DOHH2 (cell line): ENCODE results near the gene SUMO1.

Experiments
- EZH2phosphoT487 ChIP-seq: fragments of 200-600 bp; sonication (generic); IDR thresholded peaks from 2 replicates; pipeline ENCODE4 v1.6.1; 2017; ENCODE audit warnings: borderline replicate concordance, mild to moderate bottlenecking, antibody characterized with exemption, low read length, moderate library complexity, mixed read lengths
- TF ChIP-seq, protein P1 (sequence below): fragments of 200-600 bp; sonication (generic); IDR thresholded peaks from one replicate; pipeline ENCODE4 v1.5.1; 2014; ENCODE audit warnings: antibody characterized with exemption, mild to moderate bottlenecking, low read depth, low read length; ENCODE audit not compliant: poor library complexity, severe bottlenecking

- TF ChIP-seq, protein P1, sequence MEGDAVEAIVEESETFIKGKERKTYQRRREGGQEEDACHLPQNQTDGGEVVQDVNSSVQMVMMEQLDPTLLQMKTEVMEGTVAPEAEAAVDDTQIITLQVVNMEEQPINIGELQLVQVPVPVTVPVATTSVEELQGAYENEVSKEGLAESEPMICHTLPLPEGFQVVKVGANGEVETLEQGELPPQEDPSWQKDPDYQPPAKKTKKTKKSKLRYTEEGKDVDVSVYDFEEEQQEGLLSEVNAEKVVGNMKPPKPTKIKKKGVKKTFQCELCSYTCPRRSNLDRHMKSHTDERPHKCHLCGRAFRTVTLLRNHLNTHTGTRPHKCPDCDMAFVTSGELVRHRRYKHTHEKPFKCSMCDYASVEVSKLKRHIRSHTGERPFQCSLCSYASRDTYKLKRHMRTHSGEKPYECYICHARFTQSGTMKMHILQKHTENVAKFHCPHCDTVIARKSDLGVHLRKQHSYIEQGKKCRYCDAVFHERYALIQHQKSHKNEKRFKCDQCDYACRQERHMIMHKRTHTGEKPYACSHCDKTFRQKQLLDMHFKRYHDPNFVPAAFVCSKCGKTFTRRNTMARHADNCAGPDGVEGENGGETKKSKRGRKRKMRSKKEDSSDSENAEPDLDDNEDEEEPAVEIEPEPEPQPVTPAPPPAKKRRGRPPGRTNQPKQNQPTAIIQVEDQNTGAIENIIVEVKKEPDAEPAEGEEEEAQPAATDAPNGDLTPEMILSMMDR: no peak
- no peak for TF ChIP-seq EZH2phosphoT487
These were observed 53.8 kb downstream of the SUMO1 start for GRCh38 chr2:202184557-202184956.
